ENCODE results near the gene CTNNA2.

Gene CTNNA2

GRCh38 chr2:80238692-80239469 is 726.0 kb downstream of the CTNNA2 start:
- H3K4me2 ChIP-seq (ENCODE audit: low read length) = no peak overlapping the region
- no peak overlapping the region for H3K9ac ChIP-seq (ENCODE audit: low read length)
- no peaks in the 10 kb centered on the region for H3K36me3 ChIP-seq (replicated peaks; ENCODE audit: low read depth, low read length)
- 0 out of 2 replicates have a peak overlapping the region, but pooled peaks have one; percentile 39 for H2AFZ ChIP-seq (ENCODE audit: low read depth, low read length)
- H3K4me3 ChIP-seq (ENCODE audit: low read length) = no peak overlapping the region
- no peaks in the 10 kb centered on the region for H3K9me3 ChIP-seq (ENCODE audit: insufficient read depth, low read length)
- H3K27ac ChIP-seq (ENCODE audit: low read length) = no peak overlapping the region
- H3K27me3 ChIP-seq (ENCODE audit: low read depth, low read length) = no peaks in the 10 kb centered on the region
- no peaks in the 10 kb centered on the region for H4K20me1 ChIP-seq (ENCODE audit: insufficient read depth, low read length)
- TF ChIP-seq EZH2phosphoT487 (IDR thresholded peaks at IDR 0.05; ENCODE audit: low read depth) (no peak), CTCF (IDR thresholded peaks at IDR 0.05; ENCODE audit: low read depth, low read length) (peak; percentile 69)
- no peaks in the 10 kb centered on the region for H3K4me1 ChIP-seq (ENCODE audit: low read length)
- H3K79me2 ChIP-seq (ENCODE audit: low read length) = no peaks in the 10 kb centered on the region

DNA sequence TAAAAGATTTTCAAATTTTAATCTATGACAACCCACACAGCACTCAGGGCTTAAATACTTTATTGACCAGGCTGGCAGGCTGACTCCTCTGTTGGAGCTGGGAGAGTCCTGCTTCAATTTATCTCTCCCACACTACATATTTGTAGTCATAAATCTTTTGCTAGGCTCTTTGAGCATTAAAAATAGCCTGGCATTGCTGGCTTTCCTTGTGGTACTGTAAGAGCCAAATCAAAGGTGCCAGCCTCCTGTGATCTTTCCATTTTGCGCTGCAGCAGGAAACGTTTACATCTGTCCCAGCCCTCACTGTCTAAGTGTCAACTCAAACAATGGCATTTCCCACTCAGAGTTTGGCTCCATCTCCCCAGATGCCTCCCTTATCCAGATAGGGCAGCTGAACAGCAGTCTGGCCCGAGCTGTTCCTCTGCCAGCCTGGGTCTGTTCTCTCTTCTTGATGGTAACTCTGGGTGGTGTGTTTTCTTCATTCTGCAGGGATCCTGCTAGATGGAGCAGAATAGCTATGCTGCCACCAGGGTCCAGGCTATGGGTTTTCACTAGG is 729.6 kb downstream of the CTNNA2 start:
- H3K27me3 ChIP-seq (ENCODE audit: low read depth, low read length) = no peaks in the 10 kb centered on the region
- H3K4me2 ChIP-seq (ENCODE audit: low read length) = no peak overlapping the region
- TF ChIP-seq EZH2phosphoT487 (IDR thresholded peaks at IDR 0.05; ENCODE audit: low read depth) = no peak
- no peaks in the 10 kb centered on the region for H4K20me1 ChIP-seq (ENCODE audit: insufficient read depth, low read length)
- no peaks in the 10 kb centered on the region for H3K9me3 ChIP-seq (ENCODE audit: insufficient read depth, low read length)
- no peak overlapping the region for H3K27ac ChIP-seq (ENCODE audit: low read length)
- H2AFZ ChIP-seq (ENCODE audit: low read depth, low read length) = no peak overlapping the region
- H3K4me1 ChIP-seq (ENCODE audit: low read length) = peaks cover 9% of the 10 kb centered on the region; the same call in 1 of the 2 replicates
- no peaks in the 10 kb centered on the region for H3K36me3 ChIP-seq (replicated peaks; ENCODE audit: low read depth, low read length)
- no peak overlapping the region for H3K4me3 ChIP-seq (ENCODE audit: low read length)
- no peaks in the 10 kb centered on the region for H3K79me2 ChIP-seq (ENCODE audit: low read length)
- no peak overlapping the region for H3K9ac ChIP-seq (ENCODE audit: low read length)

DNA sequence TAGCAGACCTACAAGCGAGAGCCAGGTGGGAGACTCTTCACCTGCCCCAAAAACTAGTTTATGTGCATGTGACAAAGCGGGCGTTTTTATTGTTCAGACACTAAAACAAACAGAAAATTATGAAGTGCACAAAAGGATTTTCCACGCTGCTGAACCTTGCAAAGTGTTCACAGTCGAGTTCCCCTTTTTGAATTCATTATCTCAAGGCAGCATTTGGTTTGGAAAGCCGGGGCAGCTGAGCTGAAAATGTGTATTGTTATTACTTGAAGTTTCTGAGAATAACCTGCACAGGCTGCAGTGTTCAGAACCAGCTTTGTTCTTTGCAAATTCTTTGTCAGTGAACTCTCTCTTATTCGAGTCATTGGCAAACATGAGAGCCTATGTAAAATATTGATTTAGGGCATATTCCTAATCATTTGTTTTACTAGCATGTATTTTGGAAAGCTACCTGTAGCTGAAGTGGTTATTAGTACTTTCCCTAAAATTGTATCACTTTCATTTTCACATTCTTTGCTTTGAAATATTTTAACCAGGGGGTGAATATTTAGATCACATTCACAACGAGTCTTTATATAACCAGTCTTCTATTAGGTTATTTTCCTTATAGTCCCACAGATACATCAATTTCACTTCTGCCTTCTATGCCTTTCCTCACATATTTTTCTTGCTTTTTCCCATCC is 732.2 kb downstream of the CTNNA2 start:
- no peaks in the 10 kb centered on the region for H3K79me2 ChIP-seq (ENCODE audit: low read length)
- TF ChIP-seq CTCF (IDR thresholded peaks at IDR 0.05; ENCODE audit: low read depth, low read length) (no peak), EZH2phosphoT487 (IDR thresholded peaks at IDR 0.05; ENCODE audit: low read depth) (no peak)
- no peaks in the 10 kb centered on the region for H3K36me3 ChIP-seq (replicated peaks; ENCODE audit: low read depth, low read length)
- no peaks in the 10 kb centered on the region for H3K9me3 ChIP-seq (ENCODE audit: insufficient read depth, low read length)
- H3K4me1 ChIP-seq (ENCODE audit: low read length) = peaks cover 9% of the 10 kb centered on the region; the same call in 1 of the 2 replicates
- H4K20me1 ChIP-seq (ENCODE audit: insufficient read depth, low read length) = no peaks in the 10 kb centered on the region
- no peak overlapping the region for H3K4me3 ChIP-seq (ENCODE audit: low read length)
- H3K27ac ChIP-seq (ENCODE audit: low read length) = no peak overlapping the region
- H2AFZ ChIP-seq (ENCODE audit: low read depth, low read length) = no peak overlapping the region; the same call in 1 of the 2 replicates
- H3K27me3 ChIP-seq (ENCODE audit: low read depth, low read length) = no peaks in the 10 kb centered on the region
- peak overlapping the region; percentile 40 for H3K4me2 ChIP-seq (ENCODE audit: low read length)
- no peak overlapping the region for H3K9ac ChIP-seq (ENCODE audit: low read length)

GRCh38 chr2:80246534-80246933 is 733.7 kb downstream of the CTNNA2 start:
- no peak overlapping the region for H2AFZ ChIP-seq (ENCODE audit: low read depth, low read length)

More at GRCh38 chr2:80246534-80246933, 733.7 kb downstream of the CTNNA2 start:
- no peaks in the 10 kb centered on the region for H3K79me2 ChIP-seq (ENCODE audit: low read length)
- no peaks in the 10 kb centered on the region for H3K36me3 ChIP-seq (replicated peaks; ENCODE audit: low read depth, low read length)
- no peak overlapping the region for H3K27ac ChIP-seq (ENCODE audit: low read length)
- no peak overlapping the region for H3K4me2 ChIP-seq (ENCODE audit: low read length)
- peaks cover 9% of the 10 kb centered on the region; the same call in 1 of the 2 replicates for H3K4me1 ChIP-seq (ENCODE audit: low read length)
- no peak overlapping the region for H3K4me3 ChIP-seq (ENCODE audit: low read length)
- no peak overlapping the region for H3K9ac ChIP-seq (ENCODE audit: low read length)
- H3K27me3 ChIP-seq (ENCODE audit: low read depth, low read length) = no peaks in the 10 kb centered on the region
- no peaks in the 10 kb centered on the region for H3K9me3 ChIP-seq (ENCODE audit: insufficient read depth, low read length)
- H4K20me1 ChIP-seq (ENCODE audit: insufficient read depth, low read length) = no peaks in the 10 kb centered on the region
- TF ChIP-seq CTCF (IDR thresholded peaks at IDR 0.05; ENCODE audit: low read depth, low read length) = no peak
- TF ChIP-seq EZH2phosphoT487 (IDR thresholded peaks at IDR 0.05; ENCODE audit: low read depth) = no peak

All from OCI-LY3 (cell line).